HepG2 (cell line): ENCODE measurements around the gene GPR62. TPM values are rescaled to one million over a fixed set of nuclear protein-coding genes. Genes with fewer than 3 reads are reported as not detected.

ENCODE experiments used
- BCL3 ChIP-seq: sonication (generic); formaldehyde crosslinking; IDR thresholded peaks from 2 replicates; pipeline ENCODE4 v1.5.1; 2020; ENCODE audit warnings: mild to moderate bottlenecking, missing genetic modification reagents, moderate library complexity
- ELF1 ChIP-seq: sonication (generic); formaldehyde crosslinking; IDR thresholded peaks from 2 replicates; pipeline ENCODE4 v1.4.0; 2020; ENCODE audit warnings: missing genetic modification reagents
- GABPB1 ChIP-seq: IDR thresholded peaks from 2 replicates; pipeline ENCODE4 v1.6.1; 2016; ENCODE audit warnings: mild to moderate bottlenecking, missing genetic modification reagents, moderate library complexity, missing compliant biosample characterization
- GPBP1L1 ChIP-seq: sonication (generic); formaldehyde crosslinking; IDR thresholded peaks from 2 replicates; pipeline ENCODE4 v1.5.0; 2020; ENCODE audit warnings: mild to moderate bottlenecking, missing genetic modification reagents
- HNRNPUL1 ChIP-seq: fragments of 200-400 bp; formaldehyde crosslinking; IDR thresholded peaks from 2 replicates; pipeline ENCODE4 v1.6.1; 2017; ENCODE audit warnings: low read depth, mild to moderate bottlenecking, low read length, moderate library complexity
- MED8 ChIP-seq: sonication (generic); formaldehyde crosslinking; IDR thresholded peaks from 2 replicates; pipeline ENCODE4 v1.8.1; 2023; ENCODE audit warnings: mild to moderate bottlenecking, missing genetic modification reagents; ENCODE audit not compliant: insufficient replicate concordance
- NFE2 ChIP-seq: sonication (generic); formaldehyde crosslinking; IDR thresholded peaks from 2 replicates; pipeline ENCODE4 v1.4.0; 2020; ENCODE audit warnings: missing genetic modification reagents
- NKX3-1 ChIP-seq: sonication (generic); formaldehyde crosslinking; IDR thresholded peaks from 2 replicates; pipeline ENCODE4 v1.5.0; 2020; ENCODE audit warnings: missing genetic modification reagents
- RARG ChIP-seq: sonication (generic); formaldehyde crosslinking; IDR thresholded peaks from 2 replicates; pipeline ENCODE4 v1.4.0; 2020; ENCODE audit warnings: low read depth, mild to moderate bottlenecking, missing genetic modification reagents
- REPIN1 ChIP-seq: sonication (generic); formaldehyde crosslinking; IDR thresholded peaks from 2 replicates; pipeline ENCODE4 v1.8.0; 2022; ENCODE audit warnings: missing genetic modification reagents, low read depth, mild to moderate bottlenecking, borderline replicate concordance
- SMAD1 ChIP-seq: sonication (generic); formaldehyde crosslinking; IDR thresholded peaks from 2 replicates; pipeline ENCODE4 v1.4.0; 2020; ENCODE audit warnings: missing genetic modification reagents, low read depth, mild to moderate bottlenecking, borderline replicate concordance
- SPEN ChIP-seq: sonication (generic); formaldehyde crosslinking; IDR thresholded peaks from 2 replicates; pipeline ENCODE4 v1.5.1; 2020; ENCODE audit warnings: low read depth, mild to moderate bottlenecking, missing genetic modification reagents
- TP53 ChIP-seq: sonication (generic); formaldehyde crosslinking; conservative IDR thresholded peaks from 2 replicates; pipeline ENCODE4 v1.4.0; 2020; ENCODE audit warnings: missing genetic modification reagents
- ZNF10 ChIP-seq: sonication (generic); formaldehyde crosslinking; IDR thresholded peaks from 2 replicates; pipeline ENCODE4 v1.4.0; 2020; ENCODE audit warnings: mild to moderate bottlenecking, low read depth, missing genetic modification reagents, borderline replicate concordance
- ZNF12 ChIP-seq: sonication (generic); formaldehyde crosslinking; IDR thresholded peaks from 2 replicates; pipeline ENCODE4 v1.5.0; 2020; ENCODE audit warnings: missing genetic modification reagents
- ZNF205 ChIP-seq: IDR thresholded peaks from 2 replicates; pipeline ENCODE4 v1.6.1; 2018; ENCODE audit warnings: missing biosample characterization, missing genetic modification reagents
- ZNF331 ChIP-seq: sonication (generic); formaldehyde crosslinking; IDR thresholded peaks from 2 replicates; pipeline ENCODE4 v1.4.0; 2020; ENCODE audit warnings: missing genetic modification reagents
- ZNF543 ChIP-seq: sonication (generic); formaldehyde crosslinking; IDR thresholded peaks from 2 replicates; pipeline ENCODE4 v1.4.0; 2020; ENCODE audit warnings: mild to moderate bottlenecking, missing genetic modification reagents
- ZNF674 ChIP-seq: sonication (generic); formaldehyde crosslinking; IDR thresholded peaks from 2 replicates; pipeline ENCODE4 v1.5.0; 2020; ENCODE audit warnings: low read depth, mild to moderate bottlenecking, missing genetic modification reagents
- ZNF841 ChIP-seq: sonication (generic); formaldehyde crosslinking; IDR thresholded peaks from 2 replicates; pipeline ENCODE4 v1.8.1; 2023; ENCODE audit warnings: missing genetic modification reagents, borderline replicate concordance
- polyA plus RNA-seq, 8 experiments: library from polyadenylated mRNA; depleted of rRNA in 3 of 8; stranded (reverse) in 7 of 8; unstranded in 1 of 8; fragments of >200 nt; fragmentation: Illumina TruSeq in 4 of 8; extraction: Trizol in 4 of 8; gene quantifications; 2 replicates each; pipeline versions ENCODE4 v1.2.1 to v1.2.3, GENCODE V29; 2011 to 2016; ENCODE audit warnings: low read depth in 4 of 8, missing spikeins in 1 of 8, mixed read lengths in 1 of 8; ENCODE audit not compliant: insufficient read depth in 1 of 8
- total RNA-seq, 5 experiments: library from RNA; depleted of rRNA; stranded (reverse); fragments of >200 nt; fragmentation: Illumina TruSeq; extraction: Trizol; gene quantifications; 2 replicates each; pipeline ENCODE4 v1.2.3, GENCODE V29; 2016; ENCODE audit warnings: low read depth in 1 of 5
- TF ChIP-seq, protein P1 (sequence below): sonication (generic); formaldehyde crosslinking; IDR thresholded peaks from 2 replicates; pipeline ENCODE4 v1.5.0; 2020; ENCODE audit warnings: mild to moderate bottlenecking, missing genetic modification reagents
- TF ChIP-seq, protein P2 (sequence below): sonication (generic); formaldehyde crosslinking; IDR thresholded peaks from 2 replicates; pipeline ENCODE4 v1.4.0; 2020; ENCODE audit warnings: missing genetic modification reagents, borderline replicate concordance
- TF ChIP-seq, protein P3 (sequence below): sonication (generic); formaldehyde crosslinking; IDR thresholded peaks from 2 replicates; pipeline ENCODE4 v1.4.0; 2020; ENCODE audit warnings: low read depth, mild to moderate bottlenecking, missing genetic modification reagents

GPR62 gene
- total and polyA plus RNA-seq, 2 of the 13 experiments (the other 11 are each of a cell fraction or from before 2014, with no cell fraction given) = not detected

DNA sequence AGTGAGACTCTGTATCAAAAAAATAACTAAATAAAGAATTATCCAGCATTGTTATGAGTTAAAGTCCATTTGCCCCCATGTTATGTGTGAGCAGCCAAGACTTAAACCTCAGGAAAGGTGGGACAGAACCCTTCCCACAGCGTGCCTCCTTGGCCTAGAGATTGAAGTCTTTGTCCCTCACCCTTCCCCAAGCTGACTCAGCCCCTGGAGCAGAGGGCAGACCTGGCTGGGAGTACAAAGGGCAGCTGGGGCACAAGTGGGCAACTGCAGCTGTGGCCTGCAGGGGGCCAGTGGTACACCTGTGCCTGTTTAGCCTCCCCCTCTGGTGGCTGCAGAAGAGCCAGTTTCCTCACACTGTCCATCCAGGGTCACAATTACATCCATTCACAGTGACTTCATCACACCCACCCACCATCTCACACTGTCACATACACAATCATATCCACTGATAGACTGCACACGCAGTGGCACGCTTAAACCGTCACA lies 27.2 kb downstream of the GPR62 start (continued):
- no peak for TF ChIP-seq MED8 (CRISPR knock-in tag)
- TF ChIP-seq, protein P1, sequence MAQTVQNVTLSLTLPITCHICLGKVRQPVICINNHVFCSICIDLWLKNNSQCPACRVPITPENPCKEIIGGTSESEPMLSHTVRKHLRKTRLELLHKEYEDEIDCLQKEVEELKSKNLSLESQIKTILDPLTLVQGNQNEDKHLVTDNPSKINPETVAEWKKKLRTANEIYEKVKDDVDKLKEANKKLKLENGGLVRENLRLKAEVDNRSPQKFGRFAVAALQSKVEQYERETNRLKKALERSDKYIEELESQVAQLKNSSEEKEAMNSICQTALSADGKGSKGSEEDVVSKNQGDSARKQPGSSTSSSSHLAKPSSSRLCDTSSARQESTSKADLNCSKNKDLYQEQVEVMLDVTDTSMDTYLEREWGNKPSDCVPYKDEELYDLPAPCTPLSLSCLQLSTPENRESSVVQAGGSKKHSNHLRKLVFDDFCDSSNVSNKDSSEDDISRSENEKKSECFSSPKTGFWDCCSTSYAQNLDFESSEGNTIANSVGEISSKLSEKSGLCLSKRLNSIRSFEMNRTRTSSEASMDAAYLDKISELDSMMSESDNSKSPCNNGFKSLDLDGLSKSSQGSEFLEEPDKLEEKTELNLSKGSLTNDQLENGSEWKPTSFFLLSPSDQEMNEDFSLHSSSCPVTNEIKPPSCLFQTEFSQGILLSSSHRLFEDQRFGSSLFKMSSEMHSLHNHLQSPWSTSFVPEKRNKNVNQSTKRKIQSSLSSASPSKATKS = no peak
- TF ChIP-seq ZNF841 (CRISPR knock-in tag) = no peak
- TF ChIP-seq, protein P2, sequence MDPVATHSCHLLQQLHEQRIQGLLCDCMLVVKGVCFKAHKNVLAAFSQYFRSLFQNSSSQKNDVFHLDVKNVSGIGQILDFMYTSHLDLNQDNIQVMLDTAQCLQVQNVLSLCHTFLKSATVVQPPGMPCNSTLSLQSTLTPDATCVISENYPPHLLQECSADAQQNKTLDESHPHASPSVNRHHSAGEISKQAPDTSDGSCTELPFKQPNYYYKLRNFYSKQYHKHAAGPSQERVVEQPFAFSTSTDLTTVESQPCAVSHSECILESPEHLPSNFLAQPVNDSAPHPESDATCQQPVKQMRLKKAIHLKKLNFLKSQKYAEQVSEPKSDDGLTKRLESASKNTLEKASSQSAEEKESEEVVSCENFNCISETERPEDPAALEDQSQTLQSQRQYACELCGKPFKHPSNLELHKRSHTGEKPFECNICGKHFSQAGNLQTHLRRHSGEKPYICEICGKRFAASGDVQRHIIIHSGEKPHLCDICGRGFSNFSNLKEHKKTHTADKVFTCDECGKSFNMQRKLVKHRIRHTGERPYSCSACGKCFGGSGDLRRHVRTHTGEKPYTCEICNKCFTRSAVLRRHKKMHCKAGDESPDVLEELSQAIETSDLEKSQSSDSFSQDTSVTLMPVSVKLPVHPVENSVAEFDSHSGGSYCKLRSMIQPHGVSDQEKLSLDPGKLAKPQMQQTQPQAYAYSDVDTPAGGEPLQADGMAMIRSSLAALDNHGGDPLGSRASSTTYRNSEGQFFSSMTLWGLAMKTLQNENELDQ (CRISPR knock-in tag) = no peak
- no peak; the same call in 1 of the 2 replicates for TF ChIP-seq ZNF205 (CRISPR knock-in tag)
- TF ChIP-seq TP53 (CRISPR knock-in tag) = no peak
- TF ChIP-seq ELF1 (CRISPR knock-in tag) = no peak
- TF ChIP-seq HNRNPUL1 = no peak
- TF ChIP-seq RARG (CRISPR knock-in tag) = no peak
- TF ChIP-seq SMAD1 (CRISPR knock-in tag) = no peak
- no peak for TF ChIP-seq NFE2 (CRISPR knock-in tag)
- no peak for TF ChIP-seq NKX3-1
- TF ChIP-seq BCL3 (CRISPR knock-in tag) = no peak
- TF ChIP-seq ZNF543 = no peak
- TF ChIP-seq, protein P3, sequence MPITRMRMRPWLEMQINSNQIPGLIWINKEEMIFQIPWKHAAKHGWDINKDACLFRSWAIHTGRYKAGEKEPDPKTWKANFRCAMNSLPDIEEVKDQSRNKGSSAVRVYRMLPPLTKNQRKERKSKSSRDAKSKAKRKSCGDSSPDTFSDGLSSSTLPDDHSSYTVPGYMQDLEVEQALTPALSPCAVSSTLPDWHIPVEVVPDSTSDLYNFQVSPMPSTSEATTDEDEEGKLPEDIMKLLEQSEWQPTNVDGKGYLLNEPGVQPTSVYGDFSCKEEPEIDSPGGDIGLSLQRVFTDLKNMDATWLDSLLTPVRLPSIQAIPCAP (CRISPR knock-in tag) = no peak
- peak; percentile 76; the same call in 1 of the 2 replicates for TF ChIP-seq ZNF331 (CRISPR knock-in tag)
- no peak for TF ChIP-seq ZNF12 (CRISPR knock-in tag)
- no peak for TF ChIP-seq GPBP1L1 (CRISPR knock-in tag)
- peak; percentile 65; the same call in 1 of the 2 replicates for TF ChIP-seq SPEN
- TF ChIP-seq ZNF10 (CRISPR knock-in tag) = no peak
- TF ChIP-seq GABPB1 (CRISPR knock-in tag) = no peak; the same call in 1 of the 2 replicates
- TF ChIP-seq REPIN1 (CRISPR knock-in tag) = peak; percentile 34
- no peak for TF ChIP-seq ZNF674 (CRISPR knock-in tag)
